Ishikawa (cell line): ENCODE data around the gene INPP5B.

Source experiments
- CEBPB ChIP-seq: IDR thresholded peaks from 2 replicates; pipeline ENCODE4 v1.6.1; 2012
- CREB1 ChIP-seq: IDR thresholded peaks from 2 replicates; pipeline ENCODE4 v1.6.1; 2012; ENCODE audit warnings: low read depth
- EGR1 ChIP-seq: IDR thresholded peaks from 2 replicates; pipeline ENCODE4 v1.6.1; 2012
- EP300 ChIP-seq: IDR thresholded peaks from 2 replicates; pipeline ENCODE4 v1.6.1; 2012; ENCODE audit warnings: borderline replicate concordance
- FOXM1 ChIP-seq: IDR thresholded peaks from 2 replicates; pipeline ENCODE4 v1.6.1; 2012; ENCODE audit warnings: low read depth, borderline replicate concordance
- MAX ChIP-seq: IDR thresholded peaks from 2 replicates; pipeline ENCODE4 v1.6.1; 2012
- NFIC ChIP-seq: IDR thresholded peaks from 2 replicates; pipeline ENCODE4 v1.6.1; 2012
- RAD21 ChIP-seq: IDR thresholded peaks from 2 replicates; pipeline ENCODE4 v1.6.1; 2012; ENCODE audit warnings: low read depth
- REST ChIP-seq: IDR thresholded peaks from 2 replicates; pipeline ENCODE4 v1.6.1; 2012; ENCODE audit warnings: low read depth, mild to moderate bottlenecking
- TAF1 ChIP-seq: IDR thresholded peaks from 2 replicates; pipeline ENCODE4 v1.6.1; 2012; ENCODE audit warnings: low read depth, mild to moderate bottlenecking
- TCF12 ChIP-seq: IDR thresholded peaks from 2 replicates; pipeline ENCODE4 v1.6.1; 2012; ENCODE audit warnings: low read depth
- TEAD4 ChIP-seq: IDR thresholded peaks from 2 replicates; pipeline ENCODE4 v1.6.1; 2012
- USF1 ChIP-seq: IDR thresholded peaks from 2 replicates; pipeline ENCODE4 v1.6.1; 2012
- YY1 ChIP-seq: IDR thresholded peaks from 2 replicates; pipeline ENCODE4 v1.6.1; 2012; ENCODE audit warnings: low read depth
- ZBTB7A ChIP-seq: IDR thresholded peaks from 2 replicates; pipeline ENCODE4 v1.6.1; 2012; ENCODE audit warnings: low read depth

Gene INPP5B

GRCh38 chr1:37890378-37891014 is 56.4 kb downstream of the INPP5B start:
- TF ChIP-seq ZBTB7A (no peak), RAD21 (peak; percentile 60)

GRCh38 chr1:37888022-37888700 is 58.7 kb downstream of the INPP5B start:
- TF ChIP-seq EGR1 (no peak), MAX (no peak), USF1 (no peak), REST (no peak), TAF1 (no peak), YY1 (no peak), NFIC (no peak), TCF12 (no peak), RAD21 (no peak), CREB1 (no peak), FOXM1 (no peak)

- no peak for TF ChIP-seq TAF1
- TF ChIP-seq FOXM1: no peak
Measured at GRCh38 chr1:37884145-37884544, 62.7 kb downstream of the INPP5B start.

GRCh38 chr1:37883671-37884070 is 63.2 kb downstream of the INPP5B start:
- TF ChIP-seq FOXM1 (no peak), EGR1 (no peak), USF1 (no peak), NFIC (no peak), ZBTB7A (no peak), REST (no peak), MAX (no peak), RAD21 (no peak), YY1 (no peak), CREB1 (no peak), TAF1 (no peak), CEBPB (no peak), TCF12 (no peak), EP300 (no peak), TEAD4 (no peak)

GRCh38 chr1:37879865-37880264 is 67.0 kb downstream of the INPP5B start:
- TF ChIP-seq MAX (no peak), EGR1 (no peak), REST (no peak), CREB1 (no peak), TEAD4 (no peak), EP300 (no peak), FOXM1 (no peak), RAD21 (no peak), TCF12 (no peak), ZBTB7A (no peak), USF1 (no peak)
